ENCODE data around the gene GALNS. TPM values are rescaled to one million over a fixed set of nuclear protein-coding genes. Genes with fewer than 3 reads are reported as not detected.

Gene GALNS
- total RNA-seq, 4 donors from 2014 or later, result 1.8 to 36.2 (median 16.4) TPM

DNA sequence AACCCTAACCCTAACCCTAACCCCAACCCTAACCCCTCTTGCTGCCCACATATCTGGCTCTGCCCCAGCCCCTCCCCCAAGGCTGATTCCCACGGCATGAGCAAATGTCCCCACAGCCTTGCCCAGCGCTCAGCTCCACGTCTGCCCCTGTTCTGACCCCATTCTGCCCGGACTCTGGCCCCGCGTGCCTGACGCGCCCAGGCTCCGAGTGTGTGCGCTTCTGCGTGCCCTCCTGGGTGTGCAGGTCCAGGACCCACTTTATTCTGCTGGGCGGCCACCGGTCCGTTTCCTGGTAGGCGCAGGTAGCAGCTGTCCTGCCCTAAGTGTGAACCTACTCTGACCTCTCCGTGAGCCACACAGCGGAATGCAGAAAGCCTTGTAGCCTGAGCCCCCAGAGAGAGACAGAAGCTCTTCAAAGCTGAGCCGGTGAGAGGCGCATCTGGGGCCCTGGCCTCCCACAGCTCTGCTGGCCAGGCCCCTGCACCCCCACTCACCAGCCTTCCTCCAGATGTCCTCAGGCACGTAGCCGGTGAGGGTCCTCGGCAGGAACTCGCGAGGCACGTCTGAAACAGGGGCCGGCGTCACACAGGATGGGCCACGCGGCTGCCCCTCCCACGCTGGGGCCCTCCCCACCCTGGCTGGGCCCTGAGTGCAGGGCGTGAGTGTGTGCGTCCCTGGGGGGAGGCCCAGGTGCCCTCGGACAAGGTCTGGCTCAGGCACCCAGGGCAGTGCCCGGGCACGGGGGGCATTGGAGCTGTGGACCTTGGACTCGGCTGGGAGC is 23.7 kb upstream of the GALNS start:
- Histone ChIP-seq H3K9me3 (no peaks in the 10 kb centered on the region), H3K36me3 (no peaks in the 10 kb centered on the region), H3K27me3 (no peaks in the 10 kb centered on the region)

DNA sequence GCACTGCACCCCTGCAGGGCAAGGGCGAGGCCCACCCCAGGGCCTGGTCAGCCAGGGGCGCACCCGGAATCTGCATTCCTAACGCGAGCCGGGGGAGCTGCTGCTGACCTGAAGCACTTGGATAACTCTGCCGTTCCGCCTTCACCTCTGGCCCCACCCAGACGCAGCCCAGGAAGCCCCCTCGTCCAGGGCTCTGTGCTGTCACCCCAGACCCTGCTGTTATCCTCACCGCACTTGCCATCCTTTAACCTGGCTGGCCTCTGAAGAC is 23.0 kb upstream of the GALNS start:
- H3K9me3 ChIP-seq, result no peaks in the 10 kb centered on the region
- no peaks in the 10 kb centered on the region for H3K27me3 ChIP-seq
- no peak overlapping the region for H3K4me3 ChIP-seq
- intact Hi-C loops (cut with DNase I; ENCODE audit: low total_unique reads), result no loop called here
- no peaks in the 10 kb centered on the region for H3K4me1 ChIP-seq
- H3K36me3 ChIP-seq, result no peaks in the 10 kb centered on the region
- H3K27ac ChIP-seq, result no peak overlapping the region
- TF ChIP-seq POLR2A (IDR thresholded peaks at IDR 0.05), result no peak
- TF ChIP-seq, protein P1, sequence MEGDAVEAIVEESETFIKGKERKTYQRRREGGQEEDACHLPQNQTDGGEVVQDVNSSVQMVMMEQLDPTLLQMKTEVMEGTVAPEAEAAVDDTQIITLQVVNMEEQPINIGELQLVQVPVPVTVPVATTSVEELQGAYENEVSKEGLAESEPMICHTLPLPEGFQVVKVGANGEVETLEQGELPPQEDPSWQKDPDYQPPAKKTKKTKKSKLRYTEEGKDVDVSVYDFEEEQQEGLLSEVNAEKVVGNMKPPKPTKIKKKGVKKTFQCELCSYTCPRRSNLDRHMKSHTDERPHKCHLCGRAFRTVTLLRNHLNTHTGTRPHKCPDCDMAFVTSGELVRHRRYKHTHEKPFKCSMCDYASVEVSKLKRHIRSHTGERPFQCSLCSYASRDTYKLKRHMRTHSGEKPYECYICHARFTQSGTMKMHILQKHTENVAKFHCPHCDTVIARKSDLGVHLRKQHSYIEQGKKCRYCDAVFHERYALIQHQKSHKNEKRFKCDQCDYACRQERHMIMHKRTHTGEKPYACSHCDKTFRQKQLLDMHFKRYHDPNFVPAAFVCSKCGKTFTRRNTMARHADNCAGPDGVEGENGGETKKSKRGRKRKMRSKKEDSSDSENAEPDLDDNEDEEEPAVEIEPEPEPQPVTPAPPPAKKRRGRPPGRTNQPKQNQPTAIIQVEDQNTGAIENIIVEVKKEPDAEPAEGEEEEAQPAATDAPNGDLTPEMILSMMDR (IDR thresholded peaks at IDR 0.05), result no peak
- no peak for DNase-seq

More for the DNA sequence above, 23.7 kb upstream of the GALNS start:
- no peak for DNase-seq
- Histone ChIP-seq H3K4me1 (no peaks in the 10 kb centered on the region), H3K27ac (no peak overlapping the region), H3K4me3 (no peak overlapping the region)
- intact Hi-C loops (cut with DNase I; ENCODE audit: low total_unique reads), result no loop called here
- no peak for TF ChIP-seq POLR2A (IDR thresholded peaks at IDR 0.05)
- TF ChIP-seq, protein P1 (IDR thresholded peaks at IDR 0.05), result no peak

DNA sequence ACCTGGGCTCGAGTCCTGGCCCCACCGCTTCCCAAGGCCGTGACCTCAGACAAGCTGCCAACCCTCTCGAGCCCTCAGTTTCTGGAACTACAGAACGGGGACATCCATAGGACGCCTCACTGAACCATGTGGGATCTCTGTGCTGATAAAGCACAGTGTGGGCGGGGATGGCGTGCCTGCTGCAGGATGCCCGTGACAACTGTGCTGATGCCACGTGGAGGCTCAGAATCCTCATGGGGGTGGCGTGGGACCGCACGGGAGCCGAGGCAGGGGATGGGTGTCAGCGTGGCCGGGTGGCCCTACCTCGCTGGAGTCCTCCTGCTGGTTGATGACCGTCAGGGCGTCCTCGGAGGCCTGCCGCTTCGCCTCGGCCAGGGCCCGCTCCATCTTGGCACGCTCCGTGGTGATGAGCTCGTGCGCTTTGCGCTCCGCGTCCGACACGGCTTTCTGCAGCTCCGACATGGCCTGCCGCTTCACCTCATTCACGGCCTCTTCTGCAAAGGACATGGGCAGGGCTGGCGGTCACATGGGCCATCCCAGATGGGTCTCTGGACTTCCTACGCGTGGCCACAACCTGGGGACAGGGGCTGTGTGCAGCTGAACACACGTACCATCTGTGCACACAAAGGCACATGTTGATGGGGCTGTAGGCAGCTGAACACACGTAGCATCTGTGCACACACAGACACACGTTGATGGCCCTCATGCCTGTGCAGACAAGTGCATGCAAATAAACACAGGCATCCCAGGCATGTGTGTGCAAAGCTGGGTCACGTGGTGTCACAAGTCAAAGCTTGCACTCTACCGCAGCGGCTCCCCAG is 22.4 kb upstream of the GALNS start:
- no peak for DNase-seq
- H3K36me3 ChIP-seq, result no peaks in the 10 kb centered on the region
- H3K9me3 ChIP-seq, result no peaks in the 10 kb centered on the region
- H3K27ac ChIP-seq, result no peak overlapping the region
- no peaks in the 10 kb centered on the region for H3K4me1 ChIP-seq
- no peak overlapping the region for H3K4me3 ChIP-seq
- intact Hi-C loops (cut with DNase I; ENCODE audit: low total_unique reads), result no loop called here
- TF ChIP-seq, protein P1 (IDR thresholded peaks at IDR 0.05), result no peak
- no peak for TF ChIP-seq POLR2A (IDR thresholded peaks at IDR 0.05)
- no peaks in the 10 kb centered on the region for H3K27me3 ChIP-seq

DNA sequence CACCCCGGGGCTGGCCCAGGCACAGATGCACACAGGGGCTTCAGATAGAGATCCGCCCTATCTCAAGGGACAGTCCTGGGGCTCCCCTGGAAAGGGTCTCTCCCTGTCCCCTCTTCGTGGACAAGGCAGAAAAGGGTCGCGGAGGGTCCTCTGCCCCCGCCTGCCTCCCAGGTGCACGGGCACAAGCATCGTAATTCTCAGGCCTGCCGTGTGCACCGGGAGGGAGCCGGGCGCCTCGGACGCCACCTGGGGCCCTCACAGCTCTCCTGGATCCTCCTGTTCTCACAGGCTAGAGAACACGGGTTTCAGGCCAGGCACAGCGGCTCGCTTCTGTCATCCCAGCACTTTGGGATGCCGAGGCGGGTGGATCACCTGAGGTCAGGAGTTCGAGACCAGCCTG is 21.6 kb upstream of the GALNS start:
- Histone ChIP-seq H3K27ac (no peak overlapping the region), H3K27me3 (no peaks in the 10 kb centered on the region), H3K4me1 (no peaks in the 10 kb centered on the region), H3K4me3 (no peak overlapping the region), H3K36me3 (no peaks in the 10 kb centered on the region), H3K9me3 (no peaks in the 10 kb centered on the region)
- TF ChIP-seq, protein P1 (IDR thresholded peaks at IDR 0.05), result no peak
- no peak for TF ChIP-seq POLR2A (IDR thresholded peaks at IDR 0.05)
- intact Hi-C loops (cut with DNase I; ENCODE audit: low total_unique reads), result no loop called here
- DNase-seq, result no peak
